Right lung (tissue), 10 donors: ENCODE measurements around the gene ACTG2. TPM values are rescaled to one million over a fixed set of nuclear protein-coding genes. Genes with fewer than 3 reads are reported as not detected.
"Not testable (repeated sequence)": the region's sequence is repeated elsewhere in the genome, so short reads cannot be mapped to it uniquely, and the experiment has no call there.

Experiments
- DNase-seq, 2 donors: peaks; one replicate each; pipeline ENCODE4 v3.0.0-alpha.2; 2013
- long read RNA-seq, 8 donors: transcript quantifications; one replicate each; lab custom pipeline, GENCODE V29; 2026
- polyA plus RNA-seq, 5 donors: library from polyadenylated mRNA; unstranded; fragments of 120-200 nt; gene quantifications; one replicate each; pipeline versions ENCODE4 v1.2.1 to v1.2.3, GENCODE V29; 2013; ENCODE audit warnings: inconsistent platforms in 1 of 5, low replicate concordance in 1 of 5; ENCODE audit not compliant: insufficient read length in 5 of 5, insufficient read depth in 1 of 5

ACTG2 gene
- 100 to 1,000 TPM in 1 of 5 donors, 10 to 100 TPM in 4; 24.3 to 110 (median 50.0) TPM for polyA plus RNA-seq
- long read RNA-seq, donor 1, transcript ACTG2-201 (9 exons, 1,530 nt): major isoform, 23 of 50 reads
- long read RNA-seq, donor 1, partial matches to known transcripts: 20 of 50 reads
- long read RNA-seq, donor 1, other reads (novel, unspliced or antisense): 0 of 50 reads
- long read RNA-seq, donor 2, transcript ACTG2-201 (9 exons, 1,530 nt): major isoform, 30 of 37 reads
- long read RNA-seq, donor 2, partial matches to known transcripts: 6 of 37 reads
- long read RNA-seq, donor 2, other reads (novel, unspliced or antisense): 0 of 37 reads
- long read RNA-seq, donor 3, transcript ACTG2-201 (9 exons, 1,530 nt): major isoform, 29 of 85 reads
- long read RNA-seq, donor 3, partial matches to known transcripts: 47 of 85 reads
- long read RNA-seq, donor 3, other reads (novel, unspliced or antisense): 5 of 85 reads
- long read RNA-seq, donor 4, transcript ACTG2-201 (9 exons, 1,530 nt): major isoform, 8 of 21 reads
- long read RNA-seq, donor 4, partial matches to known transcripts: 10 of 21 reads
- long read RNA-seq, donor 4, other reads (novel, unspliced or antisense): 0 of 21 reads
- long read RNA-seq, donor 5, transcript ACTG2-201 (9 exons, 1,530 nt): major isoform, 10 of 19 reads
- long read RNA-seq, donor 5, partial matches to known transcripts: 7 of 19 reads
- long read RNA-seq, donor 5, other reads (novel, unspliced or antisense): 0 of 19 reads
- long read RNA-seq, donor 6, transcript ACTG2-201 (9 exons, 1,530 nt): major isoform, 58 of 83 reads
- long read RNA-seq, donor 6, partial matches to known transcripts: 23 of 83 reads
- long read RNA-seq, donor 6, other reads (novel, unspliced or antisense): 0 of 83 reads
- long read RNA-seq, donor 7, transcript ACTG2-201 (9 exons, 1,530 nt): major isoform, 22 of 29 reads
- long read RNA-seq, donor 7, partial matches to known transcripts: 0 of 29 reads
- long read RNA-seq, donor 7, other reads (novel, unspliced or antisense): 5 of 29 reads
- long read RNA-seq, donor 8, transcript ACTG2-201 (9 exons, 1,530 nt): major isoform, 10 of 12 reads
- long read RNA-seq, donor 8, partial matches to known transcripts: 0 of 12 reads
- long read RNA-seq, donor 8, other reads (novel, unspliced or antisense): 0 of 12 reads

GRCh38 chr2:73892631-73893329 lies at the start of gene ACTG2:
Gene ACTG2 (plus strand): TSS chr2:73893008. CDS start chr2:73901312, 8,304 bp downstream.
- DNase-seq: no peak

GRCh38 chr2:73844087-73844486 lies 48.7 kb upstream of the ACTG2 start:
- DNase-seq: no peak

DNA sequence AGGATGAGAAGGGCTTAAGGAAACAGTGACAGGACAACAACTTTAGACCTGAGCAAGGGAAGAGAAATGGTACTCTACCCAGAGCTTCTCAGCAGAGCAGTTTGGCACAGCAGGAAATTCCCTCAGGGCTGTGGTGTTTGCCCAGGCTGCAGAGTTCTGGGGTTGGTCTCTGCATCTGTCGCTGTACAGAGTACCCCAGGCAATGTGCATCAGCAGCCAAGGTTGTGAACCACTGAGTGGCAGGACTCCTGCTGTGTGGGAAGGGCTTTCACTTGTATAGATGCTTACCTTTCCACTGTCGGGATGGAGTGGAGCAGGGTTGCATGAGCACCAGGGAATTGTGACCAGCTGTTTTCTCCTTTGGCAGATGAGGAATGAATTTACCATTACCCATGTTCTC lies 42.8 kb upstream of the ACTG2 start:
- DNase-seq: no peak

- DNase-seq: no peak
Observed at GRCh38 chr2:73851274-73851673, 41.5 kb upstream of the ACTG2 start.

GRCh38 chr2:73852020-73852419 lies 40.8 kb upstream of the ACTG2 start:
- no peak for DNase-seq

DNA sequence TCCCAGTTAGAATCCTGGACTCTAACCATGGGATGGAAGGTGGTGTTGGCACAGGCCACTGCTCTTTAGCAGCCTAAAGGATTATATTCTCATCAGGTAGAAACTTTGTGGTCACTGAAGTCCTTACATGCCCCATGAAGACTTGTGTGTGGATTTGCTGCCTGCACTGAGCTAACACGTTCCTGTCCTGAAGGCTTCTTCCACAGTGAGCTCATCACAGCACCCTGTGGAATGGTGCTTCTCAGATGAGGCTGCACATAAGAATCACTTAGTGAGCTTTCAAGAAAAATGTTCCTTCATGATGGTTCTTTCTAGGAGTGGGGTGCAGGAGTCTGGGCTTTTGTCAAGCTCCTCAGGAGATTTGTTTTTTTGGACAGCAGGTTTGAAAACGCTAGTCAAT lies 37.3 kb upstream of the ACTG2 start:
- no peak for DNase-seq

DNA sequence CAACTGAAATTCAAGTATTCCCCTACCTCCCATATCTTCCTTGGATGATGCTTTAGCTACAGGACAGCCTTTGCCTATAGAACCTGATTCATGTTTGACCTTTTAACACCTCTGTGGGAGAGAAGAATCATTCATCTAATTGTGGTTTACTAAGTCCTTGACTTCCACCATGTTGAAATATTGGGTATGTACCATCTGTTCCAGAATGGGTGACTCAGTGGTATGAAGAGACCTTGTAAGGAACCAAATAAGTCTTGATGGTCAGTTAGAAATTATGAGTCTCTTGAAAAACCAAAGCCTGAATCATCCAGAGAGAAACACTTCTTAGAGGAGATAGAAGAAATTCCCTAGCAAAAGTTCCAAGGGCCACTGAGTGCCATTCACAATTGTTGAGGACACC lies 36.6 kb upstream of the ACTG2 start:
- no peak for DNase-seq

GRCh38 chr2:73859721-73860586 lies 32.9 kb upstream of the ACTG2 start:
- DNase-seq: no peak

GRCh38 chr2:73862987-73863386 lies 29.8 kb upstream of the ACTG2 start:
- DNase-seq: no peak

DNA sequence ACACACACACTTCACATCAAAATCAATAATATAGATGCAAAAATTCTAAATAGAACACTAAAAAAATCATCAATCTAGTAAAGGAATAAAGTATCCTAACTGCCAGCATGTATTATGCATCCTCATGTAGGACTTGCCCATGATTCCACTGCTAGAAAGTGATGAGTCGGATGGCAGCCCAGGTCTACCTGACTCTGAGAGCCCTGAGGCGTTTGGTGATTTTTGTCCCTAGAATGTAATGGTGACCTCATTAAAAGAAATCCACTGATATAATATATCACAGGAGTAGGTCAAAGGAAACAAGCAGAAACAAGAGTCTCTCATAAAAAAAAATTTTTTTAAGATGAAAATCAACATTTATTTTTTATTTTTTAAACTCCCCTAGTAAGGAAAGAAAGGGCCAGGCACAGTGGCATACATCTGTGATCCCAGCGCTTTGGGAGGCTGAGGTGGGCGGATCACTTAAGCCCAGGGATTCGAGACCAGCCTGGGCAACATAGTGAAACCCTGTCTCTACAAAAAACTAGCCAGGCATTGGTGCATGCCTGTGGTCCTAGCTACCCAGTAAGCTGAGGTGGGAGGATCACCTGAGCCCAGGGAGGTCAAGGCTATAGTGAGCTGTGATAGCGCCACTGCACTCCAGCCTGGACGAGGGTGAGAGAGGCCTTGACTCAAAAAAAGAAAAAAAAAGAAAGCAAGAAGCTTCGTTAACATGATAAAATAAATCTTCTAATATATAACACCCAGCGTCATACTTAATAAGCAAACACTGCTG lies 24.4 kb upstream of the ACTG2 start:
- DNase-seq: no peak

DNA sequence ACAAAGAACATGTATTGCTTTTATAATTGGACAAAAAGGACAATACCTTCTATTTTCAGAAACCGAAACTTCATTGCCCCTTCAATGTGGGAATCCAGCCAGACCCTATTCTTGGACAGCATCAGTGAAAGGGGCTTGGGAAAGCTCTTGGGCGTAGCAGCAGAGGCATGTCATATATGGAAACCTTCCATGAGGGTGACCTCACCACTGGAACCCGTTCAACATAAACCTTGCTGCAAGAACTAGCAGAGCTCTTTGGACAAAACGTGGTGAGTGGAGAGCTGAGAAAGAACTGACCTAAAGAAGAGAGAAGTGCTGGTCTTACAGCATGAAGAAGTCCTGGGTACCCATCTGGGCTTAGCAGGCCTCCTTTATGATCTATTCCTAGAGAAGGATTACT lies 22.7 kb upstream of the ACTG2 start:
- DNase-seq: peak; percentile 77 to 83

DNA sequence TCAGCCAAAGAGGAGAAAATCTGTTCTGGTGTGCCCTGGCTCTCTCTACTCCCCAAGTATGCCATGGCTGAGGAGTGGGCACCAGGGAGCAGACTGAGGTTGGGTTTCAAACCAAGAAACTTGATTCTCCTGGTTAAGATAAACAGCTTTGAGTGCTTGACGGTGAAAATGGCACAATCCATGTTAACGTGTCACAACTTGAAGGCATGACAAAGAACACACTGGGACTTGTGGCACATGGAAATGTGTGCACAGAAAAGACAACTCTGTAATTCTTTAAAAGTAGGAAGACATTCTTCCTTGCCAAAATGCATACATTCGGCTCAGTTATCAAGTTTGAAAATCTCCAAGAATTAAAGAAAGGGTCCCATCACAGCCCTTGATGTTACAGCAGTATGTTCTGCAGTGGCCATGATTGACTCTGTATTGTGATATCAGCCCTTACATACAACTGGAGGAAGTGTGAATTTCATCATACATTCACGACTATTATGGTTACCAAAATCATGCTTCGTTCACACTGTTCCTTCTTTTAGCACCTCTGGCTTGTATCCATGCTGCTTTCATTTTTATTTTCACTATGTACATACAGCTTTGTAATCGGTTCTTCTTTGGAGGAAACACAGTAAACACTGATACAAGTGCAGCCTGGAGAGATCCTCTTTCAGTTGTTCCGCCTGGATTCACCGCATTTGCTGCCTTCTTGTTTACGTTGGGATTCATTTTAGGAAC lies 15.6 kb upstream of the ACTG2 start:
- DNase-seq: no peak

GRCh38 chr2:73877984-73878383 lies 14.8 kb upstream of the ACTG2 start:
- not testable (repeated sequence) for DNase-seq

GRCh38 chr2:73885406-73885805 lies 7.4 kb upstream of the ACTG2 start:
- DNase-seq: no peak

- no peak for DNase-seq
Observed at GRCh38 chr2:73886357-73886756, 6.5 kb upstream of the ACTG2 start.

DNA sequence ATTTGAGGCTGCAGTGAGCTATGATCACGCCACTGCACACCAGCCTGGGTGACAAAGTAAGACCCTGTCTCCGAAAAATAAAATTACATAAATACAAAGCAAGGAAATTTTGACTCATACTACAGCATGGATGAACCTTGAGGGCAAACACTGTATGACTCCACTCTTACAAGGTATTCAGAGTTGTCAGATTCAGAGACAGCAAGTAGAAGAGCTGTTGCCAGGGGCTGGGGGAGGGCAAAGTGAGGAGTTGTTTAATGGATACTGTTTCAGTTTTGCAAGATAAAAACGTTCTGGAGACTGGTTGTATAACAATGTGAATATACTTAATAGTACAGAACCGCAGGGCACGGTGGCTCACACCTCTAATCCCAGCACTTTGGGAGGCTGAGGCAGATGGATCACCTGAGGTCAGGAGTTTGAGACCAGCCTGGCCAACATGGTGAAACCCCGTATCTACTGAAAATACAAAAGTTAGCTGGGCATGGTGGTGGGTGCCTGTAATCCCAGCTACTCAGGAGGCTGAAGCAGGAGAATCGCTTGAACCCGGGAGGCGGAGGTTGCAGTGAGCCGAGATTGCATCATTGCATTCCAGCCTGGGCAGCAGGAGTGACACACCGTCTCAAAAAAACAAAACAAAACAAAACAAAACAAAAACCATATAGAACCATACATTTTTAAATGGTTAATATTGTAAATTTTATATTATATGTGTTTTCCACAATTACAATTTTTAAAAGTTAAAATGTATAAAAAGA lies 5.0 kb upstream of the ACTG2 start:
- DNase-seq: not testable (repeated sequence)

DNA sequence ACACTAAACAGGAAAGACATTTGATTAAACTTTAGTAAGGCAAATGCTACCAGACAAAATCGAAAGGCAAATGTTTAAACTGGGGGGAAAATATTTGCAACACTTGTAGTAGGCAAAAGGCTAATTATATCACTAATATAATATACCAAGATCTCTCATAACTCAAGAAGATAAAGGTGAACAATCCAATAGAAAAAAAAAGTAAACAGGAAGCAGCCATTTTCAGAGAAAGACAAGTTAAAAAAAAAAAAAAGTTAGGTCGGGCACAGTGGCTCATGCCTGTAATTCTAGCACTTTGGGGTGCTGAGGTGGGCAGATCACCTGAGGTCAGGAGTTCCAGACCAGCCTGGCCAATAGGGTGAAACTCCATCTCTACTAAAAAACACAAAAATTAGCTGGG lies 4.4 kb upstream of the ACTG2 start:
- no peak for DNase-seq

DNA sequence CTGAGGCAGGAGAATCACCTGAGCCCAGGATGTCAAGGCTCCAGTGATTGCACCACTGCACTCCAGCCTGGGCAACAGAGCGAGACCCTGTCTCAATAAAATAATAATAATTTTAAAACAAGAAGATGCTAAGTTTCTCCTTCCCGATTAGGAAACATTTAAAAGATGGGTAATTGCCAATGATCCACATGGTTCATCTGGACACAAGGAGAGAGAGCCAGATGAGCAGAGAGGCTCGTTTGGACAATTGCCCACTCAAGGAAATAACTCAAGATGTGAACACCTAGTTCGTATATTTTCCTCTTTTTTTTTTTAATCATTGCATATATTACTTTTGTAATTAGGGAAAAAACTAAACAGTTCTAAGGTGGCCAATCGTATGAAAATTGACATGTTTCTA lies 3.6 kb upstream of the ACTG2 start:
- no peak for DNase-seq
